ENCODE results near the gene PCDHGA1. TPM values are rescaled to one million over a fixed set of nuclear protein-coding genes. Genes with fewer than 3 reads are reported as not detected.

The PCDHGA1 gene
- polyA plus RNA-seq, 2 donors: 0.13 to 0.22 TPM

DNA sequence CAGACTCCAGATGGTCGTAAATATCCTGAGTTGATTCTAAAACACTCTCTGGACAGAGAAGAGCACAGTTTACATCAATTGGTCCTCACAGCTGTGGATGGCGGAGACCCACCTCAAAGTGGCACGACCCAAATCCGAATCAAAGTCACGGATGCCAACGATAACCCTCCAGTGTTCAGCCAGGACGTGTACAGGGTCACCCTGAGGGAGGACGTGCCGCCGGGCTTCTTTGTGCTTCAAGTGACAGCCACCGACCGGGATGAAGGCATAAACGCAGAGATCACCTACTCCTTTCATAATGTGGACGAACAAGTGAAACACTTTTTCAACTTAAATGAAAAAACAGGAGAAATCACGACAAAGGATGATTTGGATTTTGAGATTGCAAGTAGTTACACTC is 30.4 kb downstream of the PCDHGA1 start:
- 36 to 45% methylated on average over 15 of the region's 15 CpGs for WGBS, 2 donors
- Histone ChIP-seq H3K4me1 (ENCODE audit: control insufficient read depth in 2 of 2, insufficient read depth in 2 of 2, low read length in 1 of 2) (peaks cover 0 to 4% of the 10 kb centered on the region in 2 donors), H3K4me3 (ENCODE audit: low read depth in 1 of 2, low read length in 2 of 2) (no peak overlapping the region), H3K27ac (ENCODE audit: low read depth in 2 of 2, low read length in 1 of 2) (no peak overlapping the region), H3K36me3 (ENCODE audit: control insufficient read depth in 2 of 2, insufficient read depth in 2 of 2, low read length in 1 of 2) (no peaks in the 10 kb centered on the region), H3K9me3 (ENCODE audit: control insufficient read depth in 2 of 2, insufficient read depth in 1 of 2, low read depth in 1 of 2, low read length in 1 of 2) (peaks cover 38 to 59% of the 10 kb centered on the region in 2 donors), H3K27me3 (ENCODE audit: control insufficient read depth in 1 of 2, insufficient read depth in 2 of 2, low read length in 2 of 2) (peaks cover 0 to 5% of the 10 kb centered on the region in 2 donors)

DNA sequence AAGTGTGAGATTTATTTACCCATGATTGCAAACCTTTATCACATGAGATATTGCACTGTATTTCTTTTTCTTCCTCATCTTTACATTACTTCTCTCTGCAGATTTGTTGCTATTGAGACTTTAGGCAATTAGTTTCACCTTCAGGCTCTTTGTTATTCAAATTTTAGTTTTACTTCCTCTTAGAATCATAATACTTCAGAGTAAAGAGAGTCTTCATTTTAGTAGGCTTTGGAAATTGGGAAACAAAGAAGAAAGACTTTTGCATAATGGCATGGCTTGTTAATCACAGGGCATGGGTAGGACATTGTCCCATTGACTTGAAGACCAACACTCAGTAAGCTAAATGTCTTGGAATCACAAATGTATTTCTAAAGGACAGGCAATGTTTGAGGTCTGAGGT is 32.4 kb downstream of the PCDHGA1 start:
- Histone ChIP-seq H3K27me3 (ENCODE audit: control insufficient read depth in 1 of 2, insufficient read depth in 2 of 2, low read length in 2 of 2) (peaks cover 0 to 5% of the 10 kb centered on the region in 2 donors), H3K36me3 (ENCODE audit: control insufficient read depth in 2 of 2, insufficient read depth in 2 of 2, low read length in 1 of 2) (no peaks in the 10 kb centered on the region), H3K4me1 (ENCODE audit: control insufficient read depth in 2 of 2, insufficient read depth in 2 of 2, low read length in 1 of 2) (peaks cover 0 to 4% of the 10 kb centered on the region in 2 donors), H3K4me3 (ENCODE audit: low read depth in 1 of 2, low read length in 2 of 2) (no peak overlapping the region), H3K27ac (ENCODE audit: low read depth in 2 of 2, low read length in 1 of 2) (no peak overlapping the region), H3K9me3 (ENCODE audit: control insufficient read depth in 2 of 2, insufficient read depth in 1 of 2, low read depth in 1 of 2, low read length in 1 of 2) (peaks cover 38 to 51% of the 10 kb centered on the region in 2 donors)

GRCh38 chr5:141363952-141364660 is 33.8 kb downstream of the PCDHGA1 start, which contains the start of gene PCDHGA5:
Gene PCDHGA5, plus strand, starts transcription at chr5:141364162. Its CDS starts 169 bp downstream, at chr5:141364331.
- WGBS, 2 donors: 21 to 22% methylated on average over 34 of the region's 34 CpGs
- peak within 1 kb of the TSS in 1 of 2 donors; percentile 19 for H3K4me3 ChIP-seq (ENCODE audit: low read depth in 1 of 2, low read length in 2 of 2)
- H3K27me3 ChIP-seq (ENCODE audit: control insufficient read depth in 1 of 2, insufficient read depth in 2 of 2, low read length in 2 of 2): peaks cover 0 to 5% of the 10 kb centered on the region in 2 donors
- peaks cover 0 to 4% of the 10 kb centered on the region in 2 donors for H3K4me1 ChIP-seq (ENCODE audit: control insufficient read depth in 2 of 2, insufficient read depth in 2 of 2, low read length in 1 of 2)
- no peaks in the 10 kb centered on the region for H3K36me3 ChIP-seq (ENCODE audit: control insufficient read depth in 2 of 2, insufficient read depth in 2 of 2, low read length in 1 of 2)
- peaks cover 38 to 48% of the 10 kb centered on the region in 2 donors for H3K9me3 ChIP-seq (ENCODE audit: control insufficient read depth in 2 of 2, insufficient read depth in 1 of 2, low read depth in 1 of 2, low read length in 1 of 2)
- no peak within 1 kb of the TSS for H3K27ac ChIP-seq (ENCODE audit: low read depth in 2 of 2, low read length in 1 of 2)

DNA sequence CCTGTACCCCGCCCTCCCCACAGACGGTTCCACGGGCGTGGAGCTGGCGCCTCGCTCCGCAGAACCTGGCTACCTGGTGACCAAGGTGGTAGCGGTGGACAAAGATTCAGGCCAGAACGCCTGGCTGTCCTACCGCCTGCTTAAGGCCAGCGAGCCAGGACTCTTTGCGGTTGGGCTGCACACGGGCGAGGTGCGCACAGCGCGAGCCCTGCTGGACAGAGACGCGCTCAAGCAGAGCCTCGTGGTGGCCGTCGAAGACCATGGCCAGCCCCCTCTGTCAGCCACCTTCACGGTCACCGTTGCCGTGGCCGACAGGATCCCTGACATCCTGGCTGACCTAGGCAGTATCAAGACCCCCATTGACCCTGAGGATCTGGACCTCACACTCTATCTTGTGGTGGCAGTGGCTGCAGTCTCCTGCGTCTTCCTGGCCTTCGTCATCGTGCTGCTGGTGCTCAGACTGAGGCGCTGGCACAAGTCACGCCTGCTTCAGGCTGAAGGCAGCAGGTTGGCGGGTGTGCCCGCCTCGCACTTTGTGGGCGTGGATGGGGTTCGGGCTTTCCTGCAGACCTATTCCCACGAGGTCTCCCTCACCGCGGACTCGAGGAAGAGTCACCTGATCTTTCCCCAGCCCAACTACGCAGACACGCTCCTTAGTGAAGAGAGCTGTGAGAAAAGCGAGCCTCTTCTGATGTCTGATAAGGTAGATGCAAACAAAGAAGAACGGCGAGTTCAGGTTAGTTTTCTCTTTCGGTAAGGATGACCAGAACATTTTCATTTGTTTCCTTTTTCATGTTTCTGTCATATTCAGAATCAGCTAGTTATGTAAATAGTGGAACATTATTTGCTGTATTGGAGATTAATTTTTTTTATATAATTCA is 35.9 kb downstream of the PCDHGA1 start:
- Histone ChIP-seq H3K4me3 (ENCODE audit: low read depth in 1 of 2, low read length in 2 of 2) (no peak overlapping the region), H3K4me1 (ENCODE audit: control insufficient read depth in 2 of 2, insufficient read depth in 2 of 2, low read length in 1 of 2) (peaks cover 0 to 4% of the 10 kb centered on the region in 2 donors), H3K9me3 (ENCODE audit: control insufficient read depth in 2 of 2, insufficient read depth in 1 of 2, low read depth in 1 of 2, low read length in 1 of 2) (peaks cover 38 to 47% of the 10 kb centered on the region in 2 donors), H3K27me3 (ENCODE audit: control insufficient read depth in 1 of 2, insufficient read depth in 2 of 2, low read length in 2 of 2) (peaks cover 0 to 7% of the 10 kb centered on the region in 2 donors), H3K36me3 (ENCODE audit: control insufficient read depth in 2 of 2, insufficient read depth in 2 of 2, low read length in 1 of 2) (no peaks in the 10 kb centered on the region), H3K27ac (ENCODE audit: low read depth in 2 of 2, low read length in 1 of 2) (no peak overlapping the region)
- 35 to 43% methylated on average over 45 to 46 of the region's 46 CpGs for WGBS, 2 donors

DNA sequence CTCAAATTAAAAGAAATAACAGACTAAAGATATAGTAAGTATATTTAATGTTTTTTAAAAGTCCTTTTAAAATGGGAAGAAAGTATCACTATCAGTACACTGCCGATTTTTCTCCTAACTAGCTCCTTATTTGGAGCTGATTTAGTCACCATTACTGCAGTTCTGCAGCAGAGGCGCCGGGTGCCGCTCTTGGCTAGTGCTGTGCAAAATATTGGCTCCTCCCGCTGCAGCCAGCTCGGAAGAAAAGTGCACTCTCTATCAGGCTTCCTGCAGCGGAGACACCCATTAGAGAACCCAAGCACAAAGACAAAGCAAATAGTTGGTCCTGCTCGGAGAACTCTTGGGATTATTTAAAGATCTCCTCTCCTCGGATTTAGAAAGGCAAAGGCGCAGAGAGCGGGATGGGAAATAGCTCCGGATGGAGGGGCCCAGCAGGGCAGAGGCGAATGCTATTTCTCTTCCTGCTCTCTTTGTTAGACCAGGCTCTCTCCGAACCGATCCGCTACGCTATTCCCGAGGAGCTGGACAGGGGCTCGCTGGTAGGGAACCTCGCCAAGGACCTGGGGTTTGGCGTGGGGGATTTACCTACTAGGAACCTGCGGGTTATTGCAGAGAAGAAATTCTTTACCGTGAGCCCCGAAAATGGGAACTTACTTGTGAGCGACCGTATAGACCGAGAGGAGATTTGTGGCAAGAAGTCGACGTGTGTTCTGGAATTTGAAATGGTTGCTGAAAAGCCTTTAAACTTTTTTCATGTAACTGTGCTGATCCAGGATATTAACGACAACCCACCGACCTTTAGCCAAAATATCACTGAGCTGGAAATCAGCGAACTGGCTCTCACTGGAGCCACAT is 39.9 kb downstream of the PCDHGA1 start, which contains the start of gene PCDHGB3:
Gene PCDHGB3, plus strand, starts transcription at position 249 of the 855 bp plus-strand sequence. Its CDS starts 153 bp downstream, at position 402.
- peak within 1 kb of the TSS; percentile 11 to 16 for H3K4me3 ChIP-seq (ENCODE audit: low read depth in 1 of 2, low read length in 2 of 2)
- H3K27ac ChIP-seq (ENCODE audit: low read depth in 2 of 2, low read length in 1 of 2): no peak within 1 kb of the TSS
- 22% methylated on average over 32 of the region's 32 CpGs for WGBS, 2 donors
- peaks cover 42 to 56% of the 10 kb centered on the region in 2 donors for H3K9me3 ChIP-seq (ENCODE audit: control insufficient read depth in 2 of 2, insufficient read depth in 1 of 2, low read depth in 1 of 2, low read length in 1 of 2)
- peaks cover 3% of the 10 kb centered on the region in 2 donors for H3K4me1 ChIP-seq (ENCODE audit: control insufficient read depth in 2 of 2, insufficient read depth in 2 of 2, low read length in 1 of 2)
- H3K36me3 ChIP-seq (ENCODE audit: control insufficient read depth in 2 of 2, insufficient read depth in 2 of 2, low read length in 1 of 2): no peaks in the 10 kb centered on the region
- peaks cover 0 to 8% of the 10 kb centered on the region in 2 donors for H3K27me3 ChIP-seq (ENCODE audit: control insufficient read depth in 1 of 2, insufficient read depth in 2 of 2, low read length in 2 of 2)

DNA sequence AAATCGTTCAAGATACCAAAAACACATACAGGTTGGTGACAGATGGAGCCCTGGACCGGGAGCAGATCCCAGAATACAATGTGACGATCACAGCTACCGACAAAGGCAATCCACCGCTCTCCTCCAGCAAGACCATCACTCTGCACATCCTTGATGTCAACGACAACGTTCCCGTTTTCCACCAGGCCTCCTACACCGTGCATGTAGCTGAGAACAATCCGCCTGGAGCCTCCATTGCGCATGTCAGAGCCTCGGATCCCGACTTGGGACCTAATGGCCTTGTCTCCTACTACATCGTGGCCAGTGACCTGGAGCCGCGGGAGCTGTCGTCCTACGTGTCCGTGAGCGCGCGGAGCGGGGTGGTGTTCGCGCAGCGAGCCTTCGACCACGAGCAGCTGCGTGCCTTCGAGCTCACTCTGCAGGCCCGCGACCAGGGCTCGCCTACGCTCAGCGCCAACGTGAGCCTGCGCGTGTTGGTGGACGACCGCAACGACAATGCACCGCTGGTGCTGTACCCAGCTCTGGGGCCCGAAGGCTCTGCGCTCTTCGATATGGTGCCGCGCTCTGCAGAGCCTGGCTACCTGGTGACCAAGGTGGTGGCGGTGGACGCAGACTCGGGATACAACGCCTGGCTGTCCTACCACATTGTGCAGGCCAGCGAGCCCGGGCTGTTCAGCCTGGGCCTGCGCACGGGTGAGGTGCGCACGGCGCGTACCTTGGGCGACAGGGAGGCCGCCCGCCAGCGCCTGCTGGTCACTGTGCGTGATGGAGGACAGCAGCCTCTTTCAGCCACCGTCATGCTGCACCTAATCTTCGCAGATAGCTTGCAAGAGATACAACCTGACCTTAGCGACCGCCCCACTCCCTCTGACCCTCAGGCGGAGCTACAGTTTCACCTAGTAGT is 41.5 kb downstream of the PCDHGA1 start:
- Histone ChIP-seq H3K4me3 (ENCODE audit: low read depth in 1 of 2, low read length in 2 of 2) (no peak overlapping the region), H3K27me3 (ENCODE audit: control insufficient read depth in 1 of 2, insufficient read depth in 2 of 2, low read length in 2 of 2) (peaks cover 0 to 8% of the 10 kb centered on the region in 2 donors), H3K4me1 (ENCODE audit: control insufficient read depth in 2 of 2, insufficient read depth in 2 of 2, low read length in 1 of 2) (peaks cover 3% of the 10 kb centered on the region in 2 donors), H3K36me3 (ENCODE audit: control insufficient read depth in 2 of 2, insufficient read depth in 2 of 2, low read length in 1 of 2) (no peaks in the 10 kb centered on the region), H3K27ac (ENCODE audit: low read depth in 2 of 2, low read length in 1 of 2) (no peak overlapping the region), H3K9me3 (ENCODE audit: control insufficient read depth in 2 of 2, insufficient read depth in 1 of 2, low read depth in 1 of 2, low read length in 1 of 2) (peaks cover 42 to 55% of the 10 kb centered on the region in 2 donors)
- WGBS, 2 donors: 38 to 41% methylated on average over 69 of the region's 69 CpGs

DNA sequence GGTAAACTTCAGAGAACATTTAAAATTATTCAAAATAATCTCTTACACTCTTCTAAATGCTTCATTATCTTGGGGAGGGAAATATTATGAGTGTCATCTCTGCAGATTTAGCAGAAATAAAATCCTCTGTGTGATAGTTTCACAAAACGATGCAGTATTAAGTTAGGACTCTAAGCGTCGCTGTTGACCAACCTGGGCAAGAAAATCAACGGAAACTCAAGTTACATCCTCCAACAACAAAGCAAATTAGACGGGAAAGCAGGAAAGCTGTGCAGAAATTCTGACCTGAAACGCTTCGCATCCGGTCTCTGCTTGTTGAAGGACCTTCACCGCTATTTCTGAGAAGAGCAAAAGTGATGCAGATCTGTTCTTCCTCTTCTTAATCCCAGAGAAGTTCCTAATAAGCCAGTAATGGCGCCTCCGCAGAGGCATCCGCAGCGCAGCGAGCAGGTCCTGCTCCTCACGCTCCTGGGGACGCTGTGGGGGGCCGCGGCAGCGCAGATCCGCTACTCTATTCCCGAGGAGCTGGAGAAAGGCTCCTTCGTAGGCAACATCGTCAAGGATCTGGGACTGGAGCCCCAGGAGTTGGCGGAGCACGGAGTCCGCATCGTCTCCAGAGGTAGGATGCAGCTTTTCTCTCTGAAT is 43.5 kb downstream of the PCDHGA1 start, which contains the start of gene PCDHGA6:
Gene PCDHGA6, plus strand, starts transcription at position 219 of the 645 bp plus-strand sequence. Its CDS starts 193 bp downstream, at position 412.
- H3K27me3 ChIP-seq (ENCODE audit: control insufficient read depth in 1 of 2, insufficient read depth in 2 of 2, low read length in 2 of 2): peaks cover 0 to 8% of the 10 kb centered on the region in 2 donors
- peaks cover 42 to 62% of the 10 kb centered on the region in 2 donors for H3K9me3 ChIP-seq (ENCODE audit: control insufficient read depth in 2 of 2, insufficient read depth in 1 of 2, low read depth in 1 of 2, low read length in 1 of 2)
- WGBS, 2 donors: 19 to 25% methylated on average over 27 of the region's 27 CpGs
- H3K4me3 ChIP-seq (ENCODE audit: low read depth in 1 of 2, low read length in 2 of 2): no peak within 1 kb of the TSS
- no peaks in the 10 kb centered on the region for H3K36me3 ChIP-seq (ENCODE audit: control insufficient read depth in 2 of 2, insufficient read depth in 2 of 2, low read length in 1 of 2)
- H3K27ac ChIP-seq (ENCODE audit: low read depth in 2 of 2, low read length in 1 of 2): no peak within 1 kb of the TSS
- H3K4me1 ChIP-seq (ENCODE audit: control insufficient read depth in 2 of 2, insufficient read depth in 2 of 2, low read length in 1 of 2): peaks cover 3% of the 10 kb centered on the region in 2 donors

- Histone ChIP-seq H3K27me3 (ENCODE audit: control insufficient read depth in 1 of 2, insufficient read depth in 2 of 2, low read length in 2 of 2) (peaks cover 0 to 8% of the 10 kb centered on the region in 2 donors), H3K36me3 (ENCODE audit: control insufficient read depth in 2 of 2, insufficient read depth in 2 of 2, low read length in 1 of 2) (no peaks in the 10 kb centered on the region), H3K9me3 (ENCODE audit: control insufficient read depth in 2 of 2, insufficient read depth in 1 of 2, low read depth in 1 of 2, low read length in 1 of 2) (peaks cover 42 to 62% of the 10 kb centered on the region in 2 donors), H3K4me1 (ENCODE audit: control insufficient read depth in 2 of 2, insufficient read depth in 2 of 2, low read length in 1 of 2) (peaks cover 3% of the 10 kb centered on the region in 2 donors), H3K4me3 (ENCODE audit: low read depth in 1 of 2, low read length in 2 of 2) (no peak overlapping the region), H3K27ac (ENCODE audit: low read depth in 2 of 2, low read length in 1 of 2) (no peak overlapping the region)
- 58 to 62% methylated on average over 14 of the region's 14 CpGs for WGBS, 2 donors
These were observed 44.3 kb downstream of the PCDHGA1 start for GRCh38 chr5:141374627-141375026.

All from esophagus (tissue), 2 donors.